Measurements from ENCODE around the gene ZSWIM5. TPM values are rescaled to one million over a fixed set of nuclear protein-coding genes. Genes with fewer than 3 reads are reported as not detected.

The ZSWIM5 gene
- polyA plus RNA-seq, 1 experiment: 0.15 TPM

GRCh38 chr1:44976252-44976651 is 230.2 kb downstream of the ZSWIM5 start:
- CTCF ChIA-PET: no interaction called here
- POLR2A ChIA-PET: no interaction called here

GRCh38 chr1:44973645-44974044 is 232.8 kb downstream of the ZSWIM5 start:
- Histone ChIP-seq H3K27me3 (ENCODE audit: control insufficient read depth, insufficient read depth, low read length) (no peaks in the 10 kb centered on the region), H3K36me3 (ENCODE audit: control insufficient read depth, insufficient read depth, low read length) (peaks cover 3% of the 10 kb centered on the region), H3K4me3 (ENCODE audit: low read depth, low read length) (no peak overlapping the region)
- ChIA-PET POLR2A (no interaction called here), CTCF (interaction anchor here (1.2 kb wide), 1 partner anchor 12 kb away, joined by 4 read pairs; no protein-coding TSS in a partner anchor)
- TF ChIP-seq, protein P1, sequence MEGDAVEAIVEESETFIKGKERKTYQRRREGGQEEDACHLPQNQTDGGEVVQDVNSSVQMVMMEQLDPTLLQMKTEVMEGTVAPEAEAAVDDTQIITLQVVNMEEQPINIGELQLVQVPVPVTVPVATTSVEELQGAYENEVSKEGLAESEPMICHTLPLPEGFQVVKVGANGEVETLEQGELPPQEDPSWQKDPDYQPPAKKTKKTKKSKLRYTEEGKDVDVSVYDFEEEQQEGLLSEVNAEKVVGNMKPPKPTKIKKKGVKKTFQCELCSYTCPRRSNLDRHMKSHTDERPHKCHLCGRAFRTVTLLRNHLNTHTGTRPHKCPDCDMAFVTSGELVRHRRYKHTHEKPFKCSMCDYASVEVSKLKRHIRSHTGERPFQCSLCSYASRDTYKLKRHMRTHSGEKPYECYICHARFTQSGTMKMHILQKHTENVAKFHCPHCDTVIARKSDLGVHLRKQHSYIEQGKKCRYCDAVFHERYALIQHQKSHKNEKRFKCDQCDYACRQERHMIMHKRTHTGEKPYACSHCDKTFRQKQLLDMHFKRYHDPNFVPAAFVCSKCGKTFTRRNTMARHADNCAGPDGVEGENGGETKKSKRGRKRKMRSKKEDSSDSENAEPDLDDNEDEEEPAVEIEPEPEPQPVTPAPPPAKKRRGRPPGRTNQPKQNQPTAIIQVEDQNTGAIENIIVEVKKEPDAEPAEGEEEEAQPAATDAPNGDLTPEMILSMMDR (IDR thresholded peaks at IDR 0.05; ENCODE audit: insufficient read depth, low read depth, low read length): no peak
- no peak for DNase-seq (ENCODE audit: low read depth)

More at GRCh38 chr1:44976252-44976651, 230.2 kb downstream of the ZSWIM5 start:
- Histone ChIP-seq H3K36me3 (ENCODE audit: control insufficient read depth, insufficient read depth, low read length) (peaks cover 5% of the 10 kb centered on the region), H3K4me3 (ENCODE audit: low read depth, low read length) (no peak overlapping the region), H3K27me3 (ENCODE audit: control insufficient read depth, insufficient read depth, low read length) (no peaks in the 10 kb centered on the region)
- DNase-seq (ENCODE audit: low read depth): no peak
- TF ChIP-seq, protein P1 (IDR thresholded peaks at IDR 0.05; ENCODE audit: insufficient read depth, low read depth, low read length): no peak

DNA sequence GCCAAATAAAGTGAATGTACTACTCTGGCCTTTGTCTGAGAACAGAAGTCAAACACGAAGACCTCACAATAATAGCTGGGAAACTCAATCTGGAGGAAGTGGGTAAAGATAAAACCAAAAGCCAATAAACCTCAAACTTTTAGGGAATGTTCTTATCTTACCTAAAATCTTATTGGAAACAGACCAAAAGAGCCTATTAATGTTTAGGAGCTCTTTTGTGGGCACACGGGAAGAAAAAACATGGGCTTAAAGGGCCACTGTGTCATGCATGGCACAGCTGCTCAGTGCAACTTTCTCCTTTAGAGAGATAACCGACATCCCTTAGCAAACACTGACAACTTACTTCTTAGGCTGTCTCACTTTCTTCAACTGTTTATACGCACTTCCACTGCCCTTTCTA is 236.1 kb downstream of the ZSWIM5 start:
- Histone ChIP-seq H3K27me3 (ENCODE audit: control insufficient read depth, insufficient read depth, low read length) (no peaks in the 10 kb centered on the region), H3K4me3 (ENCODE audit: low read depth, low read length) (no peak overlapping the region), H3K36me3 (ENCODE audit: control insufficient read depth, insufficient read depth, low read length) (no peaks in the 10 kb centered on the region)
- ChIA-PET CTCF (no interaction called here), POLR2A (no interaction called here)
- TF ChIP-seq, protein P1 (IDR thresholded peaks at IDR 0.05; ENCODE audit: insufficient read depth, low read depth, low read length): no peak
- no peak for DNase-seq (ENCODE audit: low read depth)

Other genes with a start within 250 kb of the ZSWIM5 start
- 23.1 and 35.7 TPM in 2 replicates for gene EIF2B3, start 220.0 kb downstream of the ZSWIM5 start, polyA plus RNA-seq (2011; rRNA removed)
- 27.7 and 36.7 TPM in 2 replicates for gene HECTD3, start 195.3 kb downstream of the ZSWIM5 start, polyA plus RNA-seq (2011; rRNA removed)
- gene UROD, start 194.4 kb downstream of the ZSWIM5 start, polyA plus RNA-seq (2011; rRNA removed): 219 and 303 TPM in 2 replicates
- 0.38 and 0.56 TPM in 2 replicates for gene HPDL, start 120.3 kb upstream of the ZSWIM5 start, polyA plus RNA-seq (2011; rRNA removed)
- 12.8 and 19.4 TPM in 2 replicates for gene TOE1, start 133.6 kb upstream of the ZSWIM5 start, polyA plus RNA-seq (2011; rRNA removed)
- gene MUTYH, start 133.8 kb upstream of the ZSWIM5 start, polyA plus RNA-seq (2011; rRNA removed): 7.4 and 11.7 TPM in 2 replicates